ENCODE results near the gene PRDM13.
"Not testable (repeated sequence)": the region's sequence is repeated elsewhere in the genome, so short reads cannot be mapped to it uniquely, and the experiment has no call there.

PRDM13 gene

GRCh38 chr6:99606656-99607415 lies at the start of gene PRDM13:
TSS of gene PRDM13 (plus strand) at chr6:99606833. CDS start at chr6:99607035, 202 bp downstream.
- DNase-seq, result no peak

- no peak for DNase-seq
Observed at GRCh38 chr6:99559057-99559456, 47.6 kb upstream of the PRDM13 start.

- DNase-seq, result no peak
Observed at GRCh38 chr6:99560668-99561067, 46.0 kb upstream of the PRDM13 start.

DNA sequence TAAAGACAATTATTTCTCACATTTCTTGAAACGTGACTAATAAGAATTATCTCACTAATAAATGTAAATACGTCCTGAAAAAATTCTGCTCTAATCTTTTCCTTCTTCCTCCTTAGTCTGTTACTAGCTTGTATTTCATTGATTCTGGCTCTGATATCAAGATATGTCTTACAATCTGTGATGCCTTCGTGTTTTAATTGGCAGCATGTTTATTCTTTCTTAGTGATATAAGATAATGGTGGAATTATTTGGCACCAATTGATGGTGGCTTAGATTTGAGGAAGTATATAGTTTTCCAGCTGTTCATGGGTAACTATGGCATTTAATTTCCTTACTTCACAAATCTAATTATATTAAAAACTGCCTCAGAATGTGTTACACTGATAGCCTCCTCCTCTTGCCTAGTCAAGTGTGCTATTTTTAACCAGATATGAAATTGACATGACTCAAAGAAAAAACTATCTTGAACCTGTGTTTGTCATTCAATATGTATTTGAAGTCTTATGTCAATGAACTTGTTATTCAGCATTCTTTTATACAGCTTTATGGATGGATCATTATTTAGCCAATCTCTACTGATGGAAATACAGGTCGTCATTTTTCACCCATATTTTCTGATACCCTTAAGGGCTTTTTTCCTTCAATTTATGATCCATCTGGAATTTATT lies 43.4 kb upstream of the PRDM13 start:
- no peak for DNase-seq

- DNase-seq, result peak; percentile 93
Observed at GRCh38 chr6:99568103-99568933, 38.3 kb upstream of the PRDM13 start, which contains the start of gene CCNC. TSS of gene CCNC (minus strand) at chr6:99568660. CDS start at chr6:99568527, 133 bp downstream.

GRCh38 chr6:99573980-99574617 lies 32.5 kb upstream of the PRDM13 start:
- DNase-seq, result no peak

- no peak for DNase-seq
Observed at GRCh38 chr6:99575544-99576227, 30.9 kb upstream of the PRDM13 start.

DNA sequence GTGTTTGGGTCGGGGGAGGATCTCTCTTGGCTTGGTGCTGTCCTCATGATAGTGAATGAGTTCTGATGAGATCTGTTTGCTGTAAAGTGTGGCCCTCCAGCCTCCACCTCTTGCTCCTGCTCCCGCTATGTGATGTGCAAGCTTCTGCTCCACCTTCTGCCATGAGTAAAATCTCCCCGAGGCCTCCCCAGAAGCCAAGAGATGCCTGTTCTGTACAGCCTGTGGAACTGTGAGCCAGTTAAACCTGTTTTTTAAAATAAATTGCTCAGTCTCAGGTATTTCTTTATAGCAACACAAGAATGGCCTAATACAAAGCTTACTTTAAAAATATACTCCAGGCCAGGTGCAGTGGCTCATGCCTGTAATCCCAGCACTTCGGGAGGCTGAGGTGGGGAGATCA lies 26.9 kb upstream of the PRDM13 start:
- DNase-seq, result no peak

- no peak for DNase-seq
Observed at GRCh38 chr6:99587792-99588191, 18.8 kb upstream of the PRDM13 start.

DNA sequence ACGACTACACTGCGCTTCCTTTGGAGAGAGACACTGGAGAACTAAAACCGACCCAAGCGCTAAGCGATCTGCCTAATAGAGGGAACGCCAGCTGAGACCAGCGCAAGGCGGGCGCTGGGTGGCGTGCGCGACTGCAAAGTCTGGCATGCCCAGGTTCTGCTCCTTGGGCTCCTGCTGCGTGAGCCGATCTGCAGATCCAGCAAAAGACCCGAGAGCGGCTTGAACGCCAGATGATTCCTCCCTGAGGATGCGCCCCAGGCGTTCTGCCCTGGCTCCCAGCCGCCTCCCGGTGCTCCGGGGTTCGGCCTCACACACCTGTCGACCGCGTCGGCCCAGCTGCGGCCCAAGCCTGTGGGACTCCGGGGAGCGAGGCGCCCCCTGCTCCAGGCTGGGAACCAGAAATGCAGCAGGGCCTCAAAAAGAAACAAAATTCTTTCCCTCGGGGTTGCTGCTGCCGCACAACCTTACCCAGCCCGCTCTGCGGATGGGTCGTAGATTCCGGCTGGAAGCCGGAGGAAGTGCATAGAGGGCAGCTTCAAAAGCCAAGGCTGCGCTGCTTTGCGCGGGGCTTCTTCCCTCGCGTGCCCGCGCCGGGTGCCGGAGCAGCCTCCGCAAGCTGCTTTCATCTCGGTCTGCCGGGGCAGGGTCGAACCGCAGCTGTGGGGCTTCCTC lies 17.9 kb upstream of the PRDM13 start:
- DNase-seq, result peak; percentile 81

DNA sequence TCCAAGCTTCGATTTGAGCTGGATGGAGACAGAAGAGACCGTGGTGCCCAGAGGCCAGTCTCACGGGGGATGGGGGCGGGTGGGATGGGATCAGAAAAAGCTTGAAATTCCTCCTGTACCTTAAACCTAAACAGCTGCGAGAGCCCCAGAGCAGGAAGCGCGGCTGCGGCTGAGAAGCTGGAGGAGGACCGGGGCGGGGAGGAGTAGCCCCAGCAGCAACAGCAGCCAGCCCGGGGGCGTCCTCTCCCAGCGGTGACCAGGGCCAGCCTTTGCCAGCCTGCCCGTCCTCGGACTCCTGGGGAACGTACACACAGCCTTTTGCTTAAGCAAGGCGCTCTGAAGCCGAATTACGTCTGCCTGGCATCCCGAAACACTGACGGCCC lies 17.4 kb upstream of the PRDM13 start:
- DNase-seq, result peak; percentile 36

DNA sequence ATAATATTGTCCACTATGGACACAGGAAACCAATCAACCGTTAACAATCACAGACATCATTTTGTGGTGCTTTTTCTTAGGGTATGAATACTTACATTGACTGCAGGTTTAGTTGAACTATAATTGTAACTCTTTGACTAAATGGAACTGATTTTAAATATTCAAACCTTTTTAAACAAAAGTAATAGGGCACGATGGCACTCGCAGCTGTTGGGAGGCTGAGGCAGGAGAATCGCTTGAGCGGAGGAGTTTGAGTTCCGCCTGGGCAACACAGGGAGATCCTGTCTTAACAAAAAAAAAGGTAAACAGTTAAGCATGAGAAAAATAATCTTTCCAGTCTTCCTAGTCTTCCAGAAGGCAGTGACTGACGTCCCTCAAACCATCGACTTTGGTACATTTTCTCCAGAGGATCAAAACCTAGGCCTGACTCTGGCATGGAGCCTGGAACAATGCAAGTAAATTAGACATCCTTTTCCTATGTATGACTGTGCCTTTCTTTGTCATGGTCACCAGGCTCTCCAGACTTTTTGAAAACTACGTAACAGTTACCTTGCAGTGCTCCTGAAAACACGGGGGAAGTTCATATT lies 16.6 kb upstream of the PRDM13 start:
- DNase-seq, result no peak

DNA sequence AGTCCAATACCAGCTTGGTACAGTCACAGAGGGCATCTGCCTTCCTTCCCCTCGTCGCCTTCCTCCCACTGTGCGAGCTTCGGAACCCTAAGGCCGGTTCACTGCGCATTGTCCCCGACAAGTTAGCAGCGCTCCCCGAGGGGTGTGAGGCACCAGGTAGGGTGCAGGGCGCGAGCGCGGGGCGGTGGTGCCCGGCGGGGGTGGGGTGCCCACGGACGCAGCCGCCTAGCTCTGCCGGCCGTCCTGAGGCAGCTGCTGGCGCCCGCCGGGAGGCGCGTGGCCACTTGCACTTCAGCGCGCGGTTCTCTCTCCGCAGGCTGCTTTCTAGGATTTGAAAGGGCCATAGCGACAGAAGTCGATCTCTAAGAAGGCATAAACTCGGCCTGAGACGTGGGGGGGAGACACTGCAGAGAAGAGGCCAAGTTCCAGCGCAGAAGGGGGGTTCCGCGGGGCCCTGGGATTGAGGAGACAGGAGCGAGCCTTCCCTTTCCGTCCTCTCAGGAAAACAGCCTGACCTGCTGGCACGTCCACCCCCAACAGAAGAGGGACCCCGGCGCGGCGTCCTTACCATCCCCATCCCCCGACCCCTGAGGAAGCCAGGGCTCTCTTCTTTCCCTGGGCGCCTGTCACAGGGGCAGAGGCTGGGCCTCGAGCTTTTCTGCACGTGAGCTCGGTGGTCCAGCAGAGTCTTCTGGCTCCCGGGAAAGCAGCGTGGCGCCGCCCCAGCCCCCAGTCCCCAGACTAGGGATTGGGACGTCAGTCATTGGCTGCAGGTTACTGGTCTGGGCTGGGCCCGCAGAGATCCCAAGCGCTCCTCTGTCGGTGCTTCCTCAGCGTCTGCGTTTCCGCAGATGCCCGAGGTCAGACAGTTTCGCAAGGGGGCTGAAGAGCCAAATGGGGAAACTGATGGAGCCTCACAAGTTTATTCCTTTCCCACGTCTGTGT lies 15.6 kb upstream of the PRDM13 start:
- no peak for DNase-seq

GRCh38 chr6:99591673-99592364 lies 14.8 kb upstream of the PRDM13 start:
- DNase-seq, result no peak

DNA sequence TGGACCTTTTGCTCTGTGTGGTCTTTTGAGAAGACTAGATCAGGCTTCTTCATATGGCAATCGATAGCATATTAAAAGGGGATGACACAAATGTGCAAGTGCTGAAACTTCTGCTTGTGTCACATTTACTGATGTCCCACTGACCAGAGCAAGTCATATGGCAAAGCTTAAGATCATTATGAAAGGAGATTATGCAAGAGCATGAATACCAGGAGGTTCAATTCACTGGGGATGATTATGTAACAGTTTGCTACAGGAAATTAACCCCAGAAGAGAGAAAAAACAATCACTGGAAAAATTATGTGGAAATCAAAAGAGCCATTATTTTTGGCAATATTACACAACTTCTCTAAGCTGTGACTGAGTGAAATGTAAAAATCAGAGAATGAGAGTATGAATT lies 13.7 kb upstream of the PRDM13 start:
- no peak for DNase-seq

DNA sequence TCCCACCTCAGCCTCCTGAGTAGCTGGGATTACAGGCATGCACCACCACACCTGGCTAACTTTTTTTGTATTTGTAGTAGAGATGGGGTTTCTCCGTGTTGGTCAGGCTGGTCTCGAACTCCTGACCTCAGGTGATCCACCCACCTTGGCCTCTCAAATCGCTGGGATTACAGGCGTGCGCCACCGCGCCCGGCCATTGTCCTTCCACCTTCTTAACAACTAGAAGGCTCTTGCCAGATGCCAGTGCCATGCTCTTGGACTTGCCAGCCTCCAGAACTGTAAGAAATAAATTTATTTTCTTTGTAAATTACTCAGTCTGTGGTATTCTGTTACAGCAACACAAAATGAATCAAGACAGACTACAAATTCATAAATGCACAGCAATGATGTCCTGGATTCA lies 11.9 kb upstream of the PRDM13 start:
- DNase-seq, result not testable (repeated sequence)

GRCh38 chr6:99602520-99603420 lies 3.9 kb upstream of the PRDM13 start:
- no peak for DNase-seq

- peak; percentile 61 for DNase-seq
Observed at GRCh38 chr6:99603421-99604165, 3.0 kb upstream of the PRDM13 start.
